HG03108 (cell line): ENCODE data around the gene DDI2.

Experiments used
- ATAC-seq: cut with Tn5 transposase; IDR thresholded peaks from one replicate; pipeline ENCODE4 v1.9.1; 2021; ENCODE audit warnings: moderate library complexity; ENCODE audit not compliant: unreplicated experiment

DDI2 gene

GRCh38 chr1:15700508-15700907 lies 83.2 kb downstream of the DDI2 start:
- ATAC-seq = no peak

DNA sequence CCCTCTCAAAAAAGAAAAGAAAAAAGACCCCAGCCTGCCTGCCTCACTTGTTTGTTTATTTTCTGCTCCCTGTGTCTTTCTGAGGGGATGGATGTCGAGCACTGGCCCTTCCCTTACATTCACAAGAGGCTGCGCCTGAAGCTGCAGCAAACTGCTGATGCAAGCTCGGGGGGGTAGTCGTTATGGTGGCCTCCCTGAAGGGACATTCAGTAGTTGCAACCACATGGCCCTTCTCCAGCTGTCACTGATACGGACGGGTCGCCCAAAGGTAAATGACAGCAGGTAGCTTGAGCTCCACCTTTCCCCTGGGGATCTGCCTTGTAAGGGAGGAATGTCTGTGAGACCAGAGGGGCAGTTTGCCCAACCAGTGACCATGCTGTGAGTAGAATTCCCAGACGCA lies 84.5 kb downstream of the DDI2 start:
- ATAC-seq = no peak

DNA sequence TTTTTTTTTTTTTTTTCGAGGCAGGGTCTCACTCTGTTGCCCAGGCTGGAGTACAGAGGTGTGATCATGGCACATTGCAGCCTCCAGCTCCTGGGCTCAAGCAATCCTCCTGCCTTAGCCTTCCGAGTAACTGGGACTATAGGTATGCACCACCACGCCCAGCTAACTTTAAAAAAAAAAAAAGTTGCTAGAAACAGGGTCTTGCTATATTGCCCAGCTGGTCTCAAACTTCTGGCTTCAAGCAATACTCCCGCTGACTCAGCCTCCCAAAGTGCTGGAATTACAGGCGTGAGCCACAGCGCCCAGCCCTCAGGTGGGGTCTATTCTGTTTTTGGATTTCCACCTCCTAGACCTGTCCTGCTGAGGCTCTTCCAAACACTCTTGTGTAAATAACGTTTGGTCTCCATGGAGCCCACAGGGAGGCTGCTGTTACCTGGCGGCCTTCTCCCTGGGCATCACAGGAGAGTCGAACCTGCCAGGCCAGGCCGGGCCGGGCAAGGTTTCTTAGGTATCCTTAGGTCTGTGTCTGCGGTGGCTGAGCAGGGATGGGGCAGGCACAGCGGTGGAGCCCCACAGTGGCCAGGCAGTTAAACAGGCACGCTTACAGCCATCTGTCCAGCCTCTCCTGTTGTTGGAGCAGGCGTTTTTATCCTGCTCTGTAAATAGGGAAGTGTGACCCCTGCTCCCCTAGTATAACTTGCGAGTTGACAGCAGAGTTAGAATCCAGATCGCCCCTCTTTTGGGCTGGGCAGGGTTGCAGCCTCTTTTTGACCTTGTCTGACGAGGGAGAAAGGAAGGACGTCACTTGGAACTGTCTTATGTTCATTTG lies 85.7 kb downstream of the DDI2 start:
- no peak for ATAC-seq

DNA sequence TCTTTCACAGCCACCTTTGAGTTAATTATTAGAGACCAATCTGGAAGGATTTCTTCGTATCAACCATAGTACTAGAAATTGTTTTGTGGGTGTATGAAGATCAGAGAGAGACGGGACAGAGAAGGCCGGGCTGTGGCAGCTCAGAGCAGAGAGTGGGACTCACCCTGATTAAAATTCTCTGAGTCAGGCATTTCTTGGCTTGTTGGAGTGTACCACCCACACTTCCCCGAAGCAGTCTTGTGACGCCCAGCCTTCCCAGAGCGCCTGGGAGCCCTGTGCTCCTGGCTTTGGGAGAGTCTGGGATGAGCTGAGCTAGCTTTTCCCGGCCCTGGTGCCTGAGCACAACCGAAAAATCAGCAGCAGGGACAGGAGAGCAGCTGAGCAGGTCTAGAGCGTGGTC lies 86.3 kb downstream of the DDI2 start:
- ATAC-seq = no peak

DNA sequence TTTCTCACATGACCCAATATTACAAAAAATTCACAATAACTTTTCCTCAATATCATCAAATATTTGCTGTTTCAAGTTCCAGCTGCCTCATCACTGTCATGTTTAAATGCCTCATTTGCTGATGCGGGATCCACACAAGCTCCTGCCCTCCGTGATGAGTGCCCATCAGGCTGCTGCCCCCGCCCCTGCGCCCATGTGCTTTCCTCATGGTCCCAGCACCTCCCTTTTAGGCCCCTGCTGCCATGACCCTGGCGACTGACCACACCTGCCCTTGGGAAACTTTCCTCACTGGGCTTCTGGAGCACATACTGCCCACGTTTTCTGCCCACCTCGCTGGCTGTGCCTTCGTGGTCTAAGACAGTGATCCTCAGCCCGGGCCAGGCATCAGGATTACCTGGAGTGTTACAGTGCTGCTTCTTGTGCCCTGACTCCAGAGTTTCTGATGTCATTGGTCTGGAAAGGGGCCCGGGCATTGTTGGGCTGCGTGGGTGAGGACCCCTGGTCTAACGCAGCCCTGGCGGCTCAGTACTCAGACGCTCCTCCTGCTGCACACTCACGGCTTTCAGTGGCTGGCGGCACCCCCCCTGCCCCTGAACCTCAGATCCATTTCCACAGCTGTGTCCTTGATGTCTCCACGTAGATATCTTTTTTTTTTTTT lies 87.4 kb downstream of the DDI2 start:
- no peak for ATAC-seq

- ATAC-seq = no peak
Observed at GRCh38 chr1:15705184-15705566, 87.9 kb downstream of the DDI2 start.

DNA sequence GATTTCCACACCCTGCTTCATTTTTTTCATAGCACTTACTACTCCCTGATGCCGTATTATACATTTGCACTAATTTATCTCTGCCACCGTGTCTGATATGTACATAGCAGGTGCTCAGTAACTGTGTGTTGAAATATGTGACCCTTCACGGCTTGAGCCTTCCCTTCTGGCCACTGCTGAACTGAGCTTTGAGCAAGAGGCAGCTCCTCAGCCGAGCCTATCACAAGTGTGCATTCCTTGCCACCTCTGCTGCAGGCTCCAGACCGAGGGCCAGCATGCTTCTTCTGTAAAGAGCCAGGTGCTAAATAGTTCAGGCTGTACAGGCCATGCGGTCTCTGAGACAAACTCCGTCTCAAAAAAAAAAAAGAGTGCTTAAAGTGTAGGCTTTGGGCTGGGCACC lies 89.5 kb downstream of the DDI2 start:
- ATAC-seq = no peak

GRCh38 chr1:15707239-15707925 lies 90.1 kb downstream of the DDI2 start:
- ATAC-seq = no peak

GRCh38 chr1:15708486-15709137 lies 91.4 kb downstream of the DDI2 start:
- ATAC-seq = no peak

DNA sequence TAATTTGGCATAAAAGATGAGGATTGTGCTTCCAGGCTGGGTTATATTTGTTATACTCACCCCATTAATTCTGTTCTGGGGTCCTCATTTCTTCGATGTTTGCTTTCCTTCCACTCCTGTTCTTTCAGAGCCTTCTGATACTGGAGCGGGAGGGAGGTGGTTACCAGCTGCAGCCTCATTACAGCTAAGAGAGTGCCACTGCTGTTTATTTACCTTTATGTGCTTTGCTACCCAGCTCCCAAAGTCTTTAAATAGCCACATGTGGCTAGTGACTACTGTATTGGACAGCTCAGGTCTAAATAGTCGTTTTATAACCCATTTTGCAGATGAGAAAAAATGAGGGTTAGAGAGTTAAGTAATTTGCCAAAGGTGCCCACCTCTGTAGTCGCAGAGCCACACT lies 92.0 kb downstream of the DDI2 start:
- ATAC-seq = no peak

- no peak for ATAC-seq
Observed at GRCh38 chr1:15712168-15712567, 94.9 kb downstream of the DDI2 start.

- ATAC-seq = no peak
Observed at GRCh38 chr1:15714406-15715136, 97.3 kb downstream of the DDI2 start.

DNA sequence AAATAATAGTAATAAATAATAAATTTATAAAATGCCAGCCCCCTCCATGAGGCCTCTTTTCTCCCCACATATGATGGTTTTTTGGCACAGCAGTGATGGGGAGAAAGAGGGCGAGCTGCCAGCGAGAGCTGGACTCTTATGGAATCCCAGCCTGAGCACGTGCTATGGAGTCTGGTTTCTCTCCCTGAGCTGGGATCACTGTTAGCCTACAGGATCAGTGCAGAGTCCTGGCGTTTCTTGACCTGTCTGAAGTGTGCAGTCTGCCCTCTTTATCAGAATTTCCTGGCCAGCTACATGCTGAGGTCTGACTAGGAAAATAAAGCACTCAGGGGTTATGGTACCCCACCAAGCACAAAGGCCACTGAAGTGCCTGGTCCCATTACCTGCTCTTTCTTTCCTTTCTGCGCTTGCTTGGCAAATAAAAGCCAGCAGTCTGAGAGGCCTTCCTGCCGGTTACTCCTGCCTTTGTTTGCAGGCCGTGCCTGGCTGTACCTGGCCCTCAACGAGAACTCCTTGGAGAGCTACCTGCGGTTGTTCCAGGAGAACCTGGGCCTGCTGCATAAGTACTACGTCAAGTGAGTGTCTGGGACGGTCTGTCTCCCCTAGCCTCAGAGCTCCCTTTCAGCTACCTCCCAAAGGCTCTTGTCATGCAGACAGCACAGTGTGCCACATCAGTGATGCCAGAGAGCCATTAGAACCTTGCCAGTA lies 100.3 kb downstream of the DDI2 start:
- no peak for ATAC-seq

GRCh38 chr1:15718199-15718601 lies 100.9 kb downstream of the DDI2 start:
- ATAC-seq = no peak
